ENCODE measurements around the gene HTR6. TPM values are rescaled to one million over a fixed set of nuclear protein-coding genes. Genes with fewer than 3 reads are reported as not detected.

Gene HTR6
- total RNA-seq, 4 donors from 2014 or later = 0.23 to 2.4 TPM; not detected in 2

- peaks cover 35% of the 10 kb centered on the region for H3K4me1 ChIP-seq
- TF ChIP-seq POLR2A (IDR thresholded peaks at IDR 0.05) = no peak
- no peak for TF ChIP-seq EP300 (IDR thresholded peaks at IDR 0.05)
- no peak for TF ChIP-seq POLR2AphosphoS5 (IDR thresholded peaks at IDR 0.05)
- TF ChIP-seq, protein P1, sequence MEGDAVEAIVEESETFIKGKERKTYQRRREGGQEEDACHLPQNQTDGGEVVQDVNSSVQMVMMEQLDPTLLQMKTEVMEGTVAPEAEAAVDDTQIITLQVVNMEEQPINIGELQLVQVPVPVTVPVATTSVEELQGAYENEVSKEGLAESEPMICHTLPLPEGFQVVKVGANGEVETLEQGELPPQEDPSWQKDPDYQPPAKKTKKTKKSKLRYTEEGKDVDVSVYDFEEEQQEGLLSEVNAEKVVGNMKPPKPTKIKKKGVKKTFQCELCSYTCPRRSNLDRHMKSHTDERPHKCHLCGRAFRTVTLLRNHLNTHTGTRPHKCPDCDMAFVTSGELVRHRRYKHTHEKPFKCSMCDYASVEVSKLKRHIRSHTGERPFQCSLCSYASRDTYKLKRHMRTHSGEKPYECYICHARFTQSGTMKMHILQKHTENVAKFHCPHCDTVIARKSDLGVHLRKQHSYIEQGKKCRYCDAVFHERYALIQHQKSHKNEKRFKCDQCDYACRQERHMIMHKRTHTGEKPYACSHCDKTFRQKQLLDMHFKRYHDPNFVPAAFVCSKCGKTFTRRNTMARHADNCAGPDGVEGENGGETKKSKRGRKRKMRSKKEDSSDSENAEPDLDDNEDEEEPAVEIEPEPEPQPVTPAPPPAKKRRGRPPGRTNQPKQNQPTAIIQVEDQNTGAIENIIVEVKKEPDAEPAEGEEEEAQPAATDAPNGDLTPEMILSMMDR (IDR thresholded peaks at IDR 0.05) = no peak
- H3K4me3 ChIP-seq = no peak overlapping the region
- no peaks in the 10 kb centered on the region for H3K9me3 ChIP-seq
- no peak overlapping the region for H3K27ac ChIP-seq
- DNase-seq (ENCODE audit: low spot score in 2 of 2) = no peak
- H3K27me3 ChIP-seq = no peaks in the 10 kb centered on the region
- H3K36me3 ChIP-seq = peaks cover 36% of the 10 kb centered on the region
- 83% methylated on average over 8 of the region's 8 CpGs for WGBS
Observed at GRCh38 chr1:19655718-19656080, 9.0 kb upstream of the HTR6 start.

GRCh38 chr1:19656134-19656779 is 8.4 kb upstream of the HTR6 start:
- H3K9me3 ChIP-seq = no peaks in the 10 kb centered on the region
- no peak for DNase-seq (ENCODE audit: low spot score in 2 of 2)
- 86% methylated on average over 9 of the region's 9 CpGs for WGBS
- no peak overlapping the region for H3K27ac ChIP-seq
- H3K27me3 ChIP-seq = no peaks in the 10 kb centered on the region
- peaks cover 36% of the 10 kb centered on the region for H3K36me3 ChIP-seq
- no peak overlapping the region for H3K4me3 ChIP-seq
- TF ChIP-seq POLR2AphosphoS5 (IDR thresholded peaks at IDR 0.05) (no peak), POLR2A (IDR thresholded peaks at IDR 0.05) (no peak), EP300 (IDR thresholded peaks at IDR 0.05) (no peak)
- TF ChIP-seq, protein P1 (IDR thresholded peaks at IDR 0.05) = no peak
- H3K4me1 ChIP-seq = peaks cover 30% of the 10 kb centered on the region

DNA sequence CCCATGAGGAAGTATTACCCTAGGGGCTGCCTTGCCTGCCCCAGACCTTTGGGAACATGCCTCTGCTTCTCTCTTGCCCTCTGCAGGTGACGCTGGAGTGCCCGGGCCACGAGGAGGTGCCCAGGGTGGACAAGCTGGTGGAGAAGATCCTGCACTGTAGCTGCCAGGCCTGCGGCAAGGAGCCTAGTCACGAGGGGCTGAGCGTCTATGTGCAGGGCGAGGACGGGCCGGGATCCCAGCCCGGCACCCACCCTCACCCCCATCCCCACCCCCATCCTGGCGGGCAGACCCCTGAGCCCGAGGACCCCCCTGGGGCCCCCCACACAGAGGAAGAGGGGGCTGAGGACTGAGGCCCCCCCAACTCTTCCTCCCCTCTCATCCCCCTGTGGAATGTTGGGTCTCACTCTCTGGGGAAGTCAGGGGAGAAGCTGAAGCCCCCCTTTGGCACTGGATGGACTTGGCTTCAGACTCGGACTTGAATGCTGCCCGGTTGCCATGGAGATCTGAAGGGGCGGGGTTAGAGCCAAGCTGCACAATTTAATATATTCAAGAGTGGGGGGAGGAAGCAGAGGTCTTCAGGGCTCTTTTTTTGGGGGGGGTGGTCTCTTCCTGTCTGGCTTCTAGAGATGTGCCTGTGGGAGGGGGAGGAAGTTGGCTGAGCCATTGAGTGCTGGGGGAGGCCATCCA is 7.8 kb upstream of the HTR6 start:
- Histone ChIP-seq H3K27me3 (no peaks in the 10 kb centered on the region), H3K27ac (no peak overlapping the region), H3K4me1 (peaks cover 24% of the 10 kb centered on the region), H3K4me3 (no peak overlapping the region), H3K9me3 (no peaks in the 10 kb centered on the region), H3K36me3 (peaks cover 36% of the 10 kb centered on the region)
- no peak for DNase-seq (ENCODE audit: low spot score in 2 of 2)
- WGBS = 64% methylated on average over 4 of the region's 15 CpGs
- TF ChIP-seq EP300 (IDR thresholded peaks at IDR 0.05) (no peak), POLR2AphosphoS5 (IDR thresholded peaks at IDR 0.05) (no peak), POLR2A (IDR thresholded peaks at IDR 0.05) (no peak)
- TF ChIP-seq, protein P1 (IDR thresholded peaks at IDR 0.05) = no peak

DNA sequence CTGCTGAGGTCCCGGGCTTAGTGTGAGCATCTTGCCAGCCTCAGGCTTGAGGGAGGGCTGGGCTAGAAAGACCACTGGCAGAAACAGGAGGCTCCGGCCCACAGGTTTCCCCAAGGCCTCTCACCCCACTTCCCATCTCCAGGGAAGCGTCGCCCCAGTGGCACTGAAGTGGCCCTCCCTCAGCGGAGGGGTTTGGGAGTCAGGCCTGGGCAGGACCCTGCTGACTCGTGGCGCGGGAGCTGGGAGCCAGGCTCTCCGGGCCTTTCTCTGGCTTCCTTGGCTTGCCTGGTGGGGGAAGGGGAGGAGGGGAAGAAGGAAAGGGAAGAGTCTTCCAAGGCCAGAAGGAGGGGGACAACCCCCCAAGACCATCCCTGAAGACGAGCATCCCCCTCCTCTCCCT is 7.2 kb upstream of the HTR6 start:
- Histone ChIP-seq H3K36me3 (peaks cover 36% of the 10 kb centered on the region), H3K4me3 (no peak overlapping the region), H3K9me3 (no peaks in the 10 kb centered on the region), H3K27ac (no peak overlapping the region), H3K27me3 (no peaks in the 10 kb centered on the region), H3K4me1 (peaks cover 18% of the 10 kb centered on the region)
- TF ChIP-seq POLR2AphosphoS5 (IDR thresholded peaks at IDR 0.05) (no peak), POLR2A (IDR thresholded peaks at IDR 0.05) (no peak), EP300 (IDR thresholded peaks at IDR 0.05) (no peak)
- TF ChIP-seq, protein P1 (IDR thresholded peaks at IDR 0.05) = no peak
- 73% methylated on average over 9 of the region's 10 CpGs for WGBS
- DNase-seq (ENCODE audit: low spot score in 2 of 2) = no peak

GRCh38 chr1:19658186-19658585 is 6.5 kb upstream of the HTR6 start:
- TF ChIP-seq POLR2AphosphoS5 (IDR thresholded peaks at IDR 0.05) (no peak), POLR2A (IDR thresholded peaks at IDR 0.05) (no peak), EP300 (IDR thresholded peaks at IDR 0.05) (no peak)
- TF ChIP-seq, protein P1 (IDR thresholded peaks at IDR 0.05) = no peak
- H3K27me3 ChIP-seq = peaks cover 3% of the 10 kb centered on the region
- DNase-seq (ENCODE audit: low spot score in 2 of 2) = no peak
- H3K4me3 ChIP-seq = no peak overlapping the region
- WGBS = 74% methylated on average over 12 of the region's 13 CpGs
- peaks cover 36% of the 10 kb centered on the region for H3K36me3 ChIP-seq
- no peak overlapping the region for H3K27ac ChIP-seq
- H3K4me1 ChIP-seq = peaks cover 16% of the 10 kb centered on the region
- no peaks in the 10 kb centered on the region for H3K9me3 ChIP-seq

Data from suprapubic skin (tissue), 4 donors.